Smooth muscle cell of the brain vasculature (primary cell): ENCODE data around the gene MS4A10.

ENCODE experiments used
- DNase-seq: peaks from one replicate; pipeline ENCODE4 v3.0.0-alpha.2; 2012; ENCODE audit warnings: low read depth, low spot score

The MS4A10 gene

GRCh38 chr11:60786811-60787567 is 1.9 kb downstream of the MS4A10 start:
- DNase-seq = peak; percentile 73

GRCh38 chr11:60788401-60789125 is 3.4 kb downstream of the MS4A10 start:
- no peak for DNase-seq

- DNase-seq = no peak
These were observed 5.6 kb downstream of the MS4A10 start for GRCh38 chr11:60790726-60791125.

GRCh38 chr11:60791153-60791933 is 6.2 kb downstream of the MS4A10 start:
- no peak for DNase-seq

GRCh38 chr11:60792521-60792920 is 7.4 kb downstream of the MS4A10 start:
- DNase-seq = no peak

- DNase-seq = no peak
These were observed 10.2 kb downstream of the MS4A10 start for GRCh38 chr11:60795291-60795690.

- no peak for DNase-seq
These were observed 12.9 kb downstream of the MS4A10 start for GRCh38 chr11:60797846-60798630.

GRCh38 chr11:60798631-60799030 is 13.5 kb downstream of the MS4A10 start:
- DNase-seq = no peak

- no peak for DNase-seq
These were observed 16.1 kb downstream of the MS4A10 start for GRCh38 chr11:60801194-60801593.

- no peak for DNase-seq
These were observed 18.3 kb downstream of the MS4A10 start for GRCh38 chr11:60803273-60803936.

- DNase-seq = no peak
These were observed 24.1 kb downstream of the MS4A10 start for GRCh38 chr11:60809249-60809648.

GRCh38 chr11:60809691-60810090 is 24.6 kb downstream of the MS4A10 start:
- DNase-seq = no peak

- no peak for DNase-seq
These were observed 25.0 kb downstream of the MS4A10 start for GRCh38 chr11:60810151-60810550.

GRCh38 chr11:60810569-60810968 is 25.4 kb downstream of the MS4A10 start:
- DNase-seq = no peak

- DNase-seq = no peak
These were observed 28.2 kb downstream of the MS4A10 start for GRCh38 chr11:60813324-60813723.

- no peak for DNase-seq
These were observed 29.0 kb downstream of the MS4A10 start for GRCh38 chr11:60814112-60814511.

- no peak for DNase-seq
These were observed 31.5 kb downstream of the MS4A10 start for GRCh38 chr11:60816590-60817157.

- DNase-seq = no peak
These were observed 32.9 kb downstream of the MS4A10 start for GRCh38 chr11:60818057-60818456.

- no peak for DNase-seq
These were observed 36.9 kb downstream of the MS4A10 start for GRCh38 chr11:60821827-60822599.
